SU-DHL-6 (cell line): Measurements from ENCODE around the gene AJAP1.

Source experiments
- EZH2phosphoT487 ChIP-seq: fragments of 200-600 bp; sonication (generic), shearing (Covaris generic); conservative IDR thresholded peaks from 2 replicates; pipeline ENCODE4 v1.6.1; 2018; ENCODE audit warnings: mild to moderate bottlenecking, antibody characterized with exemption, low read length, moderate library complexity, mixed read lengths
- TF ChIP-seq, protein P1 (sequence below): fragments of 200-600 bp; sonication (generic); IDR thresholded peaks from one replicate; pipeline ENCODE4 v1.5.1; 2017; ENCODE audit warnings: antibody characterized with exemption, mild to moderate bottlenecking, low read length, moderate library complexity; ENCODE audit not compliant: insufficient read depth, poor library complexity, severe bottlenecking

DNA sequence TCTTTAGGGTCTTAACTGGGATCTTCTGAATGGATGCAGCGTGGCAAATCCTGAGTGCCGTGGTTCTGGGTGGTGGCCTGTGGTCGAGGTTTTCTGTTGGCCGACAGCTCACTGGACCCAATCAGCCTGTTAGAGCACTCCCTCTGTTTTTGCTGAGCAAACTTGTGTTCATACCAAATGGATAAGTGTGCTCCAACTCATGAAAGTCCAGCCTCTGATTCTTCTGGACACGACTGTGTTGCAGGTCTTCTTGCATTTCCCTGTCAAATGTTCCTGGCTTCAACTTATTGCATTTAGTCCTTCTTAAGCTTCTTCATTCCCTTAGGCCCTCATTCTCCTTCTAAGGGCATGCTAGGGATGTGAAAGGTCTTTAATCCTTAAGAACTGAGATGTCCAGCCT, 63.7 kb downstream of the AJAP1 start:
- TF ChIP-seq, protein P1, sequence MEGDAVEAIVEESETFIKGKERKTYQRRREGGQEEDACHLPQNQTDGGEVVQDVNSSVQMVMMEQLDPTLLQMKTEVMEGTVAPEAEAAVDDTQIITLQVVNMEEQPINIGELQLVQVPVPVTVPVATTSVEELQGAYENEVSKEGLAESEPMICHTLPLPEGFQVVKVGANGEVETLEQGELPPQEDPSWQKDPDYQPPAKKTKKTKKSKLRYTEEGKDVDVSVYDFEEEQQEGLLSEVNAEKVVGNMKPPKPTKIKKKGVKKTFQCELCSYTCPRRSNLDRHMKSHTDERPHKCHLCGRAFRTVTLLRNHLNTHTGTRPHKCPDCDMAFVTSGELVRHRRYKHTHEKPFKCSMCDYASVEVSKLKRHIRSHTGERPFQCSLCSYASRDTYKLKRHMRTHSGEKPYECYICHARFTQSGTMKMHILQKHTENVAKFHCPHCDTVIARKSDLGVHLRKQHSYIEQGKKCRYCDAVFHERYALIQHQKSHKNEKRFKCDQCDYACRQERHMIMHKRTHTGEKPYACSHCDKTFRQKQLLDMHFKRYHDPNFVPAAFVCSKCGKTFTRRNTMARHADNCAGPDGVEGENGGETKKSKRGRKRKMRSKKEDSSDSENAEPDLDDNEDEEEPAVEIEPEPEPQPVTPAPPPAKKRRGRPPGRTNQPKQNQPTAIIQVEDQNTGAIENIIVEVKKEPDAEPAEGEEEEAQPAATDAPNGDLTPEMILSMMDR = no peak
- TF ChIP-seq EZH2phosphoT487 = no peak
